SU-DHL-6 (cell line): Measurements from ENCODE around the gene CLIC4.

Source experiments
- H2AFZ ChIP-seq: fragments of 200-600 bp; sonication (generic); 2 replicates; pipeline ENCODE4 v1.6.1; 2014; ENCODE audit warnings: low read depth, mild to moderate bottlenecking, moderate library complexity, mixed read lengths, antibody characterized with exemption, low read length; ENCODE audit not compliant: severe bottlenecking
- H3F3A ChIP-seq: fragments of 200-600 bp; shearing (Covaris generic); 2 replicates; pipeline ENCODE4 v1.6.0; 2016; ENCODE audit warnings: antibody characterized with exemption, mild to moderate bottlenecking; ENCODE audit not compliant: insufficient read depth
- H3K27ac ChIP-seq: fragments of 200-600 bp; sonication (generic); 2 replicates; pipeline ENCODE4 v1.5.1; 2016; ENCODE audit warnings: low read depth, mild to moderate bottlenecking, low read length, moderate library complexity, mixed read lengths
- H3K27me3 ChIP-seq: fragments of 200-600 bp; sonication (generic), shearing (Covaris generic); 2 replicates; pipeline ENCODE4 v1.6.0; 2014; ENCODE audit warnings: mild to moderate bottlenecking, low read length
- H3K36me3 ChIP-seq: fragments of 200-600 bp; sonication (generic); 2 replicates; pipeline ENCODE4 v1.6.1; 2014; ENCODE audit warnings: mild to moderate bottlenecking, low read length, mixed read lengths
- H3K4me2 ChIP-seq: fragments of 300-600, 200-600 bp; shearing (Covaris generic), sonication (generic); 2 replicates; pipeline ENCODE4 v1.6.0; 2014; ENCODE audit warnings: low read length, low read depth, mild to moderate bottlenecking; ENCODE audit not compliant: poor library complexity, severe bottlenecking
- H3K4me3 ChIP-seq: fragments of 200-600 bp; sonication (generic); 2 replicates; pipeline ENCODE4 v1.5.1; 2014; ENCODE audit warnings: antibody characterized with exemption, low read length, mild to moderate bottlenecking, mixed read lengths; ENCODE audit not compliant: insufficient read depth, poor library complexity, severe bottlenecking
- H3K79me2 ChIP-seq: fragments of 200-600 bp; sonication (generic); 2 replicates; pipeline ENCODE4 v1.6.1; 2014; ENCODE audit warnings: mild to moderate bottlenecking, low read length, moderate library complexity; ENCODE audit not compliant: insufficient read depth
- H3K9ac ChIP-seq: fragments of 200-600 bp; sonication (generic); 2 replicates; pipeline ENCODE4 v1.7.0; 2014; ENCODE audit warnings: mild to moderate bottlenecking, low read length
- H3K9me2 ChIP-seq: fragments of 200-600 bp; sonication (generic); replicated peaks from 2 replicates; pipeline ENCODE4 v1.6.1; 2014; ENCODE audit warnings: low read length; ENCODE audit not compliant: insufficient read depth
- H3K9me3 ChIP-seq: fragments of 200-600 bp; sonication (generic); 2 replicates; pipeline ENCODE4 v1.6.1; 2014; ENCODE audit warnings: low read length, mixed read lengths; ENCODE audit not compliant: insufficient read depth
- H4K20me1 ChIP-seq: fragments of 200-600 bp; sonication (generic); 2 replicates; pipeline ENCODE4 v1.6.1; 2014; ENCODE audit warnings: low read depth, mild to moderate bottlenecking, antibody characterized with exemption, low read length, moderate library complexity, mixed read lengths
- CTCF ChIP-seq: fragments of 200-600 bp; sonication (generic); IDR thresholded peaks from one replicate; pipeline ENCODE4 v1.5.1; 2017; ENCODE audit warnings: antibody characterized with exemption, mild to moderate bottlenecking, low read length, moderate library complexity; ENCODE audit not compliant: insufficient read depth, poor library complexity, severe bottlenecking
- EZH2phosphoT487 ChIP-seq: fragments of 200-600 bp; sonication (generic), shearing (Covaris generic); conservative IDR thresholded peaks from 2 replicates; pipeline ENCODE4 v1.6.1; 2018; ENCODE audit warnings: mild to moderate bottlenecking, antibody characterized with exemption, low read length, moderate library complexity, mixed read lengths

Gene CLIC4

GRCh38 chr1:24853649-24854048 is 108.4 kb downstream of the CLIC4 start:
- Histone ChIP-seq H3K36me3 (no peaks in the 10 kb centered on the region), H3K9ac (no peak overlapping the region), H4K20me1 (no peaks in the 10 kb centered on the region), H3F3A (peaks cover 11% of the 10 kb centered on the region; the same call in 1 of the 2 replicates), H3K27me3 (no peaks in the 10 kb centered on the region), H3K4me2 (no peak overlapping the region), H2AFZ (no peak overlapping the region), H3K9me3 (no peaks in the 10 kb centered on the region), H3K4me3 (no peak overlapping the region), H3K9me2 (no peaks in the 10 kb centered on the region), H3K79me2 (no peaks in the 10 kb centered on the region), H3K27ac (no peak overlapping the region)
- TF ChIP-seq EZH2phosphoT487 (no peak), CTCF (no peak)

GRCh38 chr1:24855474-24855873 is 110.2 kb downstream of the CLIC4 start:
- no peak overlapping the region for H3K9ac ChIP-seq
- no peaks in the 10 kb centered on the region for H3K79me2 ChIP-seq
- H3K27me3 ChIP-seq = no peaks in the 10 kb centered on the region
- no peaks in the 10 kb centered on the region for H3K36me3 ChIP-seq
- H2AFZ ChIP-seq = no peak overlapping the region
- H3K9me2 ChIP-seq = no peaks in the 10 kb centered on the region
- 0 out of 2 replicates have a peak, but pooled peaks cover 3% of the 10 kb centered on the region for H3F3A ChIP-seq
- H4K20me1 ChIP-seq = no peaks in the 10 kb centered on the region
- no peaks in the 10 kb centered on the region for H3K9me3 ChIP-seq
- H3K27ac ChIP-seq = no peak overlapping the region
- H3K4me2 ChIP-seq = no peak overlapping the region
- no peak for TF ChIP-seq EZH2phosphoT487
- TF ChIP-seq CTCF = no peak
- H3K4me3 ChIP-seq = no peak overlapping the region

- Histone ChIP-seq H3K9me2 (no peaks in the 10 kb centered on the region), H3K9ac (no peak overlapping the region), H3K79me2 (no peaks in the 10 kb centered on the region)
Observed at GRCh38 chr1:24856787-24857506, 111.7 kb downstream of the CLIC4 start.

More at GRCh38 chr1:24856787-24857506, 111.7 kb downstream of the CLIC4 start:
- Histone ChIP-seq H3K4me2 (no peak overlapping the region), H3F3A (no peaks in the 10 kb centered on the region), H3K9me3 (no peaks in the 10 kb centered on the region), H3K36me3 (no peaks in the 10 kb centered on the region), H4K20me1 (no peaks in the 10 kb centered on the region), H2AFZ (no peak overlapping the region), H3K27ac (no peak overlapping the region), H3K4me3 (no peak overlapping the region), H3K27me3 (no peaks in the 10 kb centered on the region)
- TF ChIP-seq CTCF (no peak), EZH2phosphoT487 (no peak)
